NCI-H2081 treated with DMSO at 0.1 percent for 48 hours (cell line): ENCODE measurements around the gene ADK.
"Not testable (repeated sequence)": the region's sequence is repeated elsewhere in the genome, so short reads cannot be mapped to it uniquely, and the experiment has no call there.

Experiments
- DNase-seq: peaks from one replicate; lab custom pipeline; 2025; lab: John Stamatoyannopoulos, UW

The ADK gene

DNA sequence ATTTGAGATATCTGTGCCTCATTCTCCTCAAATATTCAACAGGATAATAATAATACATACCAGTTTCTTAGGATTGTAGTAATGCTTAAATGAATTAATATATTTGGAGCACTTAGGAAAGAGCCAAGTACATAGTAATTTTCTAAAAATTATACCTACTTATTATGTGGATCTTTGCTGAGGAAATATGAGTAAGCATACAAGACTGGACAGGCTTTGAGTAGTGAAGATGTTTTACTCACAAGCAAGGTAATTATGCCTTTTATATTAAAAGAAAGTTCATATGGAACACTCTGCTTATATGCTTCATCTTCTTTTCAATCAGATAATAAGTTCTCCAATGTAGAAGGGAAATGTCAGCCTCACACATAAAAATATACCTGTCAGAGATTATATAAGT is 337.9 kb downstream of the ADK start:
- DNase-seq, result no peak

- no peak for DNase-seq
Measured at GRCh38 chr10:74490551-74490950, 339.5 kb downstream of the ADK start.

GRCh38 chr10:74491014-74491413 is 340.0 kb downstream of the ADK start:
- DNase-seq, result no peak

- not testable (repeated sequence) for DNase-seq
Measured at GRCh38 chr10:74496276-74496675, 345.3 kb downstream of the ADK start.

DNA sequence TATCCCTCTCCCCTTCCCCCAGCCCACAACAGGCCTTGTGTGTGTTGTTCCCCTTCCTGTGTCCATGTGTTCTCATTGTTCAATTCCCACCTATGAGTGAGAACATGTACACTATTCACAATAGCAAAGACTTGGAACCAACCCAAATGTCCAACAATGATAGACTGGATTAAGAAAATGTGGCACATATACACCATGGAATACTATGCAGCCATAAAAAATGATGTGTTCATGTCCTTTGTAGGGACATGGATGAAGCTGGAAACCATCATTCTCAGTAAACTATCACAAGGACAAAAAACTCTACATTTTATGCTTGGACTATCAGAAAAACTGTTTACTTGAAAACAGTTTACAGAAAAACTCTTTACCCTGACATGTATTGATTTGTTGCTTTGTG is 347.6 kb downstream of the ADK start:
- not testable (repeated sequence) for DNase-seq

DNA sequence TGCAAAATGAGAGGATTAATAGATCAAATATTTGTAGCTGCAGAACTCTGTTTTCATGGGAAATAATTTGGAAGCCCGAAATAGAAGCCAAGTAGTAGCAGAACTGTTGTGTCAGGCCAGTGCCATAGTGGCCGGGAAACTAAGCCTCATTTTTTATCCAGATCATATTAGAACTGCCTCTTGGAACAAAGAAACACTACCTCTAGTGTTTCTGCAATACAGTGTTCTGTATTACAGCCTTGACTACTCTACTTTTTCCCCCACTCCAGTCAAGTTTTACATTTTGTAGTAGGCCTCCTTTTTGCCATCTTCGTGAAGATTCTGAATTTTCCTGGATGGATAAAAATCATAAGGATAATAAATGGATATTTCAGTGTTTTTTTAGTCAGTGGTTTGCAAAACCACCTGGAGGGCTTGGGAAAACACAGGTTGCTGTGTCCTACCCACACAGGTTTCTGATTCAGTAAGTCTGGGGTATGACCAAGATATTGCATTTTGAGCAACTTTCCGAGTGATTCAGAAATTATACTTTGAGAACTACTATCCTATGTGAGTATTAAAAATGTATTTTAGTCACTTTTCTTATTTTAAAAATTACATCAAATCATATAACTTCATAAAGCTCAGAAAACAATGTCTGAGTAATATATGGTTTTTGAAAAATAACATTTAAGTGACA is 349.1 kb downstream of the ADK start:
- DNase-seq, result no peak

GRCh38 chr10:74500816-74501215 is 349.8 kb downstream of the ADK start:
- DNase-seq, result no peak

- no peak for DNase-seq
Measured at GRCh38 chr10:74502963-74503608, 352.1 kb downstream of the ADK start.

DNA sequence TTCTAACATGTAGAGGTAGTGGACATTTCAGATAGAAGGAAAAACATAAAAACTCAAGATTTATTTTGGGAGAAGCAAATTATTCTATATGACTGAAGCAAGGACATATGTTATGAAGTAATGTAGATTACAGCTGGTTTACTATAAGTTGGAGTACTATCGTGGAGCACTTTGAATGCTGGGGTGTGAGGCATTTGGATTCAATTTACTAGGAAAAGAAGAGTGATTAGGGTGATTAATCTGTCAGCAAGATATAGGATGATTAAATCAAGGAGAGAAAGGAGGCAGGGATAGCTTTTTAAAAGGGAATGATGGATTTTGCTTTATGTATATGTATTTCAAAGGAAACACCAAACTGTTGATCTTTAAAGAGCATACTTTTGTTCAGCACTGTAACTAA is 356.9 kb downstream of the ADK start:
- DNase-seq, result no peak

GRCh38 chr10:74510594-74510993 is 359.6 kb downstream of the ADK start:
- no peak for DNase-seq

DNA sequence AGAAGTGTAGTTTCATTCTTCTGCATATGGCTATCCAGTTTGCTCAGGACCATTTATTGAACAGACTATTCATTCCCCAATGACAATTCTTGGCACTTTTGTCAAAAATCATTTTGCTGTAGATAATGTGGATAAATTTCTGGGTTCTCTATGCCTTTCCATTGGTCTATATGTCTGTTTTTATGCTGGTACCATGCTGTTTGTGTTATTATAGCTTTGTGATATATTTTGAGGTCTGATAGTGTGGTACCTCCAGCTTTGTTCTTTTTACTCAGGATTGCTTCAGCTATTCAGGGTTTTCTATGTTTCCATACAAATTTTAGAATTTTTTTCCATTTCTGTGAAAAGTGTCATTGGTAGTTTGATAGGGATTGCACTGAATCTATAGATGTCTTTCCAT is 360.0 kb downstream of the ADK start:
- DNase-seq, result no peak

- DNase-seq, result no peak
Measured at GRCh38 chr10:74514322-74514721, 363.3 kb downstream of the ADK start.

- DNase-seq, result no peak
Measured at GRCh38 chr10:74518061-74518460, 367.0 kb downstream of the ADK start.

DNA sequence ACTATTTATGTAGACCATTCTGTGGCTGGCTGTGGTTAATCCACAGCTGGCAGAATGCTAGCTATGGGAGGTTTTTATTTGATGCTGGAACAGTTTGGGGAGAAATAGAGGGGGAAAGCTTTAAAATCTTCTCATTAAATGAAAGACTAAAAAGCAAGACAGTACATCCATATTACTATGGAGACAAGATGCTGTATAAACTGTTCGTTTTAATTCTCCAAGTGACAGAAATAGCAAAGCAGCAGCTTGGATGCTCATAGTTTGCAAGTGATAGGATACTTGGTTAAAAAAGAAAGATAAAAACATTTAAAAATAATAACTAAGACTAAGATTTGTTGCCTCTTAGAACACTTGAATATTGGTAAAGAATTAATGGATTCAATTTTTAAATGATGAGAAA is 370.5 kb downstream of the ADK start:
- DNase-seq, result no peak

DNA sequence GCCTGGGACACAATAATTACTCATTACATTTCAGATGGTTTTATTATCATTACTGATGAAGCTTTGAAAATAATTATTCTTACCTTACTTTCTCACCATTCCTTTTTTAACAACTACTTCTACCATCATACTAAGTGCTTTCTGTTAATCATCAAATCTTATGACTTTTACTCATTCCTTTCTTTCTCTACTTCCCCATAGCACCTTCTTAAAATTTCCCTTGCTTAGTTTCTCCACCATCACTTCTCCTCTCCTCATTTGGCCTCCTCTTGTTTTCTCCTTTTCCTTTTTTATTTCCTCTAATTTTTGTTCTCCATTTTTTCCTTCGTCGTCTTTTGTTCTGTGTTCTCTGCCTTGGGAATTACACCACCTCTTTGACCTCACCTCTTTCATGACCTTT is 372.2 kb downstream of the ADK start:
- no peak for DNase-seq

DNA sequence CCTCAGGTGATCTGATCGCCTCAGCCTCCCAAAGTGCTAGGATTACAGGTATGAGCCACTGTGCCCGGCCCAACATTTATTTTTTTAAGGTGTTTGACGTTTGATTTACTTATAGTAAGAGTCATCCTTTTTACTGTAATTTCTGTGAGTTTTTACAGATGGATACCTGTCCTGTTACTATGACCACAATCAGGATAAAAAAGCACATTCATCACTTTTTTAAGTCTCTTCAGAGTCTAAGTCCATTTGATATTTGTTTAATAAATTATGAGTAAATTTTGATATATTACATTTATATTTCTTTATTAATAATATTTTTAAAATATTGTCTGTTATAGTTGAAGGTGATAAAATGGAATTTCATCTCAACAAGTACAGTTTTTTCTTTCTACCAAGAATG is 374.9 kb downstream of the ADK start:
- no peak for DNase-seq

DNA sequence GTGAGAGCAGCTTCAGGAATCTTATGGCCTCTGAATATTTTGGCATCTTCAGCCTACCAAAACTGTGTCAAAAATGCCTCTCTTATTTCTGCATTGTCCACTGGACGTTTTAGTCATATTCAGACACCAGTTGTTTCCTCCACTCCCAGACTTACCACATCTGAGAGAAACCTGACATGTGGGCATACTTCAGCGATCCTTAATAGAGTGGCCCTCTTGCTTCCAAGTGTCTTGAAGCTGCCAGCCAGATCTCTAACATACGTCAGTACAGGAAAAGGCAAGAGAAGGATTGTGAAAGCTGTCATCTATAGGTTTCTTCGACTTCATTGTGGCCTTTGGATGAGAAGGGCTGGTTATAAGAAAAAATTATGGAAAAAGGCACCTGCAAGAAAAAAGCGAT is 376.6 kb downstream of the ADK start:
- not testable (repeated sequence) for DNase-seq

DNA sequence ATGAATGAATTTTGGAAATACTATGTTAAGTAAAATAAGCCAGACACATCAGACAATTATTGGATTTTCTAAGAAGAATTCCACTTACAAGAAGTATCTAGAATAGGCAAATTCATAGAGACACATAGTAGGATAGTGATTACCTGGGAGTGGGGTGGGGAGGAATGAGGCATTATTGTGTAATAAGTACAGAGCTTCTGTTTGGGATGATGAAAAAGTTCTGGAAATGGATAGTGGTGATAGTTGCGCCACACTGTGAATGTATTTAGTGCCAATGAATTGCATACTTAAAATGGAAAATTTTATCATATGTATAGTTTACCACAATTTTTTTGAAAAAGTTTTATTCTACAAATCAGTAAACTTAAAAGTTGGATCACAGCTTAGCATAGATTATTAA is 378.2 kb downstream of the ADK start:
- no peak for DNase-seq

- DNase-seq, result no peak
Measured at GRCh38 chr10:74530981-74531380, 380.0 kb downstream of the ADK start.

DNA sequence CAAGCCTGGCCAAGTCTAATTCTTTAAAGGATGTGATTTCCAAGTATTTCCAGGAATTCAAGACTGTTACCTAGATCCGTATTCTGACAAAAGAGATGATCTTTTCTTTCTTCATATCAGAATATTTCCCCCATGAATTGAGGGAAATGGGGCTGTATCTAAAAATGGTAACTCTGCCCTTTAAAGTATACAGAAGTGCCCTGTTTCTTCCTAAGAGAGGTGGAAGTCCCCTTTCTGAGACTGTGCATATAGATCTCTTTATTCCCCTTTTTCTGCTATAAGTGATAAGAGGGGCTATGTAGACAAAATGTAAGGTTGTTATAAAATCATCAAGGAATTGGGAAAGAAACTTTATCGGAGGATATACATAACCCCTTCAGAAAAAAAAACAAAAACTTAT is 388.3 kb downstream of the ADK start:
- DNase-seq, result no peak

DNA sequence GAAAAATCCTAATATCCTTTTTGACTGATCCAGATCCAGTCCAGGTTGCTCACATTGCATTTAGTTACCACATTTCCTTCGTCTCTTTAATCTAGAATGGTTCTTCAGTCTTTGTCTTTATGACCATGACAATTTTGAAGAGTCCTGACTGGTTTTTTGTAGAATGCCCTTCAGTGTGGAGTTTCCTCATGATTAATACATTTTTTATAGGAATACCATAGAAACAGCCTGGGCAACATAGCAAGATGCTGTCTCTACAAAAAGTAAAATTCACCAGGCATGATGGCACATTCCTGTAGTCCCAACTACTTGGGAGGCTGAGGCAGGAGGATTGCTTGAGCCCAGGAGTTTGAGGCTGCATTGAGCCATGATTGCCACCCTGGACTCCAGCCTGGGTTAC is 390.4 kb downstream of the ADK start:
- no peak for DNase-seq

- DNase-seq, result no peak
Measured at GRCh38 chr10:74542077-74542476, 391.1 kb downstream of the ADK start.

DNA sequence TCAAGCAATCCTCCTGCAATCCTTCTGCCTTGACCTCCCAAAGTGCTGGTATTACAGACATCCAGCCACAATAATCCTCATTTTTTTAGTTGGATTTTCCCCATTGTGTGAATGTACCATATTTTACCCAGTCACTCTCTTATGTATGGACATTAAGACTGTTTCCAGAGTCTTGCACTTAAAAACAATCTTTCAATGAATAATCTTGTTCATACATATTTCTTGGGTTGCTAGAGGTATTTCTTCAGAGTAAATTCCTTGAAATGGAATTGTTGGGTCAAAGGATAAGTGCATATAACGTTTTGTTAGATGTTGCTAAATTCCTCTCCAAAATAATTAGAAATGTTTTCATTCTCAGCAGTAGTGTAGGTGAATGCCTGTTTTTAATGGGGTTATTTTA is 392.3 kb downstream of the ADK start:
- DNase-seq, result no peak

DNA sequence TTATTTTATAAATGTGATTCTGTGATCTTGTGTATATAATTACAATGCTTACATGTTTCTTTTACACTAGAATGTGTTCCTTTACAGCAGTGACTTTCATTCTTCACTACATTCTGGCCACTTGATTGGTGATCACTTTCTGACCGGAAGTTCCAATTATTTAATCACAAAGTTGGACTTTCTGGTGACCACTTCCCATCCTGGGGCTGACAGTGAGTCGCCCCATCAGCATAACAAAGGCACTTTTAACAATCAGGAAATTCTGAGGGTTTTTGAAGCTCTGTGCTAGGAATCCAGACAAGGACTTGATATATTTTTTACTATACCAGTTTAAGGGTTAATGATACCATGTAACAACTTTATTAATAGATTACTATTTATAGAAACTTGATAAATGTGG is 393.1 kb downstream of the ADK start:
- no peak for DNase-seq
